H1 (cell line): ENCODE results near the gene INPP5E. TPM values are rescaled to one million over a fixed set of nuclear protein-coding genes. Genes with fewer than 3 reads are reported as not detected.
A peak's percentile ranks its signal among the peaks of the same experiment; 100 is the strongest.

Source experiments
- CTCF ChIA-PET: fragments of 300-600 bp; sonication (Branson Sonifier 250); formaldehyde crosslinking; loops from one replicate; lab custom pipeline; 2021; ENCODE audit not compliant: partially characterized antibody; lab: Charles Lee
- POLR2A ChIA-PET: fragments of 300-600 bp; sonication (Branson Sonifier 250); formaldehyde crosslinking; loops from one replicate; lab custom pipeline; 2021; ENCODE audit warnings: inconsistent platforms; ENCODE audit not compliant: partially characterized antibody; lab: Charles Lee
- DNase-seq, 2 experiments: peaks; one replicate each; pipeline versions ENCODE4 v3.0.0 to v3.0.0-alpha.2; 2010 to 2022; ENCODE audit warnings: low spot score in 2 of 2, low read depth in 1 of 2, mixed read lengths in 1 of 2
- FAIRE-seq: peaks from 2 replicates; lab custom pipeline; 2011; peaks lifted over from hg19 to GRCh38; lab: Jason Lieb, UNC
- H2AFZ ChIP-seq: 2 replicates; pipeline ENCODE4 v1.8.1; 2012; ENCODE audit warnings: low read length, inconsistent platforms
- H2AK5ac ChIP-seq: 2 replicates; pipeline ENCODE4 v1.6.1; 2013; ENCODE audit warnings: low read depth, low read length
- H2BK120ac ChIP-seq: replicated peaks from 2 replicates; pipeline ENCODE3; 2013; ENCODE audit warnings: low read depth, low read length, inconsistent platforms
- H2BK12ac ChIP-seq: 2 replicates; pipeline ENCODE4 v1.6.1; 2013; ENCODE audit warnings: low read depth, low read length
- H2BK15ac ChIP-seq: 2 replicates; pipeline ENCODE4 v1.6.1; 2013; ENCODE audit warnings: low read length
- H2BK20ac ChIP-seq: 2 replicates; pipeline ENCODE4 v1.6.1; 2013; ENCODE audit warnings: low read length
- H2BK5ac ChIP-seq: 2 replicates; pipeline ENCODE4 v1.6.1; 2013; ENCODE audit warnings: low read depth, low read length
- H3K14ac ChIP-seq: 2 replicates; pipeline ENCODE4 v1.6.1; 2013; ENCODE audit warnings: inconsistent platforms; ENCODE audit not compliant: insufficient read length
- H3K18ac ChIP-seq: 2 replicates; pipeline ENCODE4 v1.6.1; 2013; ENCODE audit warnings: low read length; ENCODE audit errors: extremely low read depth
- H3K23ac ChIP-seq: 2 replicates; pipeline ENCODE4 v1.6.1; 2013; ENCODE audit warnings: inconsistent platforms; ENCODE audit not compliant: insufficient read length
- H3K23me2 ChIP-seq: 2 replicates; pipeline ENCODE4 v1.6.1; 2013; ENCODE audit warnings: low read depth, low read length
- H3K27ac ChIP-seq: 2 replicates; pipeline ENCODE4 v1.6.1; 2011; ENCODE audit warnings: low read depth, low read length, inconsistent platforms
- H3K27me3 ChIP-seq, 4 experiments: replicated peaks in 1 of 4; 1 replicate in 1 of 4; 2 replicates in 3 of 4; pipeline versions ENCODE4 v1.6.1 to v1.8.1; 2011 to 2013; ENCODE audit warnings: low read length in 3 of 4, mild to moderate bottlenecking in 3 of 4, inconsistent platforms in 2 of 4, mixed read lengths in 2 of 4, moderate library complexity in 1 of 4; ENCODE audit not compliant: control insufficient read depth in 3 of 4, insufficient read depth in 3 of 4; ENCODE audit errors: extremely low read depth in 1 of 4
- H3K36me3 ChIP-seq, 4 experiments: 2 replicates each; pipeline versions ENCODE4 v1.6.1 to v1.8.1; 2011 to 2013; ENCODE audit warnings: mild to moderate bottlenecking in 4 of 4, low read length in 3 of 4, moderate library complexity in 2 of 4, control low read depth in 1 of 4, inconsistent platforms in 1 of 4; ENCODE audit not compliant: insufficient read depth in 4 of 4, control insufficient read depth in 2 of 4
- H3K4ac ChIP-seq: replicated peaks from 2 replicates; pipeline ENCODE3; 2013; ENCODE audit warnings: low read length, low read depth, mixed read lengths, inconsistent platforms; ENCODE audit not compliant: insufficient read length
- H3K4me1 ChIP-seq, 4 experiments: replicated peaks in 1 of 4; 1 replicate in 1 of 4; 2 replicates in 3 of 4; pipeline versions ENCODE4 v1.6.1 to v1.8.1; 2011 to 2013; ENCODE audit warnings: low read length in 3 of 4, inconsistent platforms in 2 of 4, mixed read lengths in 1 of 4; ENCODE audit not compliant: insufficient read depth in 4 of 4, control insufficient read depth in 3 of 4
- H3K4me2 ChIP-seq, 2 experiments: 2 replicates each; pipeline versions ENCODE4 v1.6.1 to v1.8.1; 2011 to 2013; ENCODE audit warnings: low read depth in 2 of 2, low read length in 2 of 2, control low read depth in 1 of 2, inconsistent platforms in 1 of 2, mild to moderate bottlenecking in 1 of 2; ENCODE audit not compliant: insufficient read depth in 1 of 2
- H3K4me3 ChIP-seq, 4 experiments: fragments of 200-600, 300-600 bp in 1 of 4; sonication (generic), shearing (Covaris generic), sonication (Bioruptor Twin) in 1 of 4; 2 replicates each; pipeline versions ENCODE4 v1.5.1 to v1.8.1; 2011 to 2016; ENCODE audit warnings: low read length in 4 of 4, low read depth in 3 of 4, control low read depth in 2 of 4, inconsistent platforms in 2 of 4, mild to moderate bottlenecking in 2 of 4, mixed read lengths in 1 of 4, moderate library complexity in 1 of 4; ENCODE audit not compliant: insufficient read depth in 2 of 4; ENCODE audit errors: extremely low read depth in 1 of 4
- H3K56ac ChIP-seq: replicated peaks from 2 replicates; pipeline ENCODE3; 2013; ENCODE audit warnings: low read depth, mild to moderate bottlenecking, mixed read lengths, low read length, inconsistent platforms; ENCODE audit not compliant: insufficient read length
- H3K79me1 ChIP-seq: 2 replicates; pipeline ENCODE4 v1.6.1; 2013; ENCODE audit warnings: low read depth, low read length, control low read depth
- H3K79me2 ChIP-seq, 2 experiments: 2 replicates each; pipeline versions ENCODE4 v1.6.1 to v1.8.1; 2012 to 2013; ENCODE audit warnings: low read length in 2 of 2, mild to moderate bottlenecking in 2 of 2, inconsistent platforms in 1 of 2; ENCODE audit not compliant: insufficient read depth in 2 of 2, control insufficient read depth in 1 of 2
- H3K9ac ChIP-seq, 4 experiments: replicated peaks in 1 of 4; 1 replicate in 1 of 4; 2 replicates in 3 of 4; pipeline versions ENCODE4 v1.6.1 to v1.8.1; 2011 to 2013; ENCODE audit warnings: low read depth in 3 of 4, low read length in 3 of 4, control low read depth in 2 of 4, mild to moderate bottlenecking in 2 of 4, moderate library complexity in 2 of 4, inconsistent platforms in 1 of 4; ENCODE audit errors: extremely low read depth in 1 of 4
- H3K9me3 ChIP-seq, 2 experiments: 2 replicates each; pipeline versions ENCODE4 v1.6.1 to v1.8.1; 2012 to 2013; ENCODE audit warnings: mild to moderate bottlenecking in 2 of 2, moderate library complexity in 2 of 2, control low read depth in 1 of 2, inconsistent platforms in 1 of 2, low read depth in 1 of 2, low read length in 1 of 2, mixed read lengths in 1 of 2; ENCODE audit not compliant: insufficient read depth in 2 of 2
- H4K20me1 ChIP-seq, 2 experiments: replicated peaks in 1 of 2; 2 replicates each; pipeline versions ENCODE3 to v1.8.1; 2011 to 2013; ENCODE audit warnings: inconsistent platforms in 2 of 2, low read length in 2 of 2, mild to moderate bottlenecking in 1 of 2; ENCODE audit not compliant: insufficient read depth in 2 of 2, control insufficient read depth in 1 of 2
- H4K5ac ChIP-seq: 2 replicates; pipeline ENCODE4 v1.6.1; 2013; ENCODE audit warnings: low read length, low read depth, mixed read lengths, inconsistent platforms; ENCODE audit not compliant: insufficient read length
- H4K8ac ChIP-seq: 2 replicates; pipeline ENCODE4 v1.8.0; 2013; ENCODE audit warnings: mild to moderate bottlenecking, moderate library complexity, low read length, inconsistent platforms; ENCODE audit not compliant: insufficient read depth; ENCODE audit errors: extremely low read depth
- H4K91ac ChIP-seq: replicated peaks from 2 replicates; pipeline ENCODE3; 2013; ENCODE audit warnings: low read length, mixed read lengths, inconsistent platforms; ENCODE audit not compliant: insufficient read length
- BACH1 ChIP-seq: IDR thresholded peaks from 2 replicates; pipeline ENCODE4 v1.6.1; 2012; ENCODE audit warnings: low read length, improper control_type of control experiment
- E2F6 ChIP-seq: IDR thresholded peaks from 2 replicates; pipeline ENCODE4 v1.6.1; 2012; ENCODE audit warnings: inconsistent platforms
- GABPA ChIP-seq: IDR thresholded peaks from 2 replicates; pipeline ENCODE4 v1.6.1; 2011; ENCODE audit warnings: mild to moderate bottlenecking, low read length, moderate library complexity, borderline replicate concordance; ENCODE audit not compliant: insufficient read depth
- KDM4A ChIP-seq: IDR thresholded peaks from one replicate; pipeline ENCODE4 v1.7.1; 2012; ENCODE audit warnings: low read depth, mild to moderate bottlenecking, moderate library complexity, low read length, inconsistent platforms; ENCODE audit not compliant: severe bottlenecking
- MAX ChIP-seq: IDR thresholded peaks from 2 replicates; pipeline ENCODE4 v1.6.1; 2012; ENCODE audit warnings: inconsistent platforms
- SAP30 ChIP-seq: fragments of 300-600 bp; sonication (generic); IDR thresholded peaks from 2 replicates; pipeline ENCODE4 v1.7.1; 2012; ENCODE audit warnings: low read length, moderate library complexity, mild to moderate bottlenecking, inconsistent platforms; ENCODE audit not compliant: insufficient read depth, insufficient replicate concordance
- WGBS, 2 experiments: shearing (Covaris generic) in 1 of 2; methylation state at CpG; one replicate each; pipeline versions ENCODE4 v1.1.6 to v1.1.7; 2013 to 2015; ENCODE audit warnings: low lambda C conversion rate in 2 of 2, mixed read lengths in 2 of 2, inconsistent platforms in 1 of 2, low coverage in 1 of 2, missing lambda C conversion rate in 1 of 2; ENCODE audit not compliant: insufficient replicate concordance in 2 of 2, insufficient coverage in 1 of 2, insufficient read length in 1 of 2; ENCODE audit errors: extremely low coverage in 1 of 2, missing lambda C conversion rate in 1 of 2; 5-methylcytosine and 5-hydroxymethylcytosine counted together
- polyA plus RNA-seq, 7 experiments: library from polyadenylated mRNA; depleted of rRNA in 3 of 7; stranded (reverse) in 5 of 7; unstranded in 2 of 7; fragments of >200 nt in 5 of 7; fragments of 200-250 nt in 2 of 7; gene quantifications; 1 replicate in 5 of 7; 2 replicates in 1 of 7; 4 replicates in 1 of 7; pipeline versions ENCODE4 v1.2.1 to v1.2.3, GENCODE V29; 2011 to 2013; ENCODE audit warnings: missing spikeins in 2 of 7, mixed read lengths in 2 of 7
- total RNA-seq: library from RNA; stranded (reverse); fragmentation: NEBNext Ultra II Directional; extraction: Animal tissue kit (Norgen Biotek cat#: 25700); gene quantifications from 2 replicates; pipeline ENCODE4 v1.2.1, GENCODE V29; 2021

The INPP5E gene
- total and polyA plus RNA-seq, 2 of the 8 experiments (the other 6 are each of a cell fraction or from before 2014, with no cell fraction given) = 8.7 to 11.3 TPM

DNA sequence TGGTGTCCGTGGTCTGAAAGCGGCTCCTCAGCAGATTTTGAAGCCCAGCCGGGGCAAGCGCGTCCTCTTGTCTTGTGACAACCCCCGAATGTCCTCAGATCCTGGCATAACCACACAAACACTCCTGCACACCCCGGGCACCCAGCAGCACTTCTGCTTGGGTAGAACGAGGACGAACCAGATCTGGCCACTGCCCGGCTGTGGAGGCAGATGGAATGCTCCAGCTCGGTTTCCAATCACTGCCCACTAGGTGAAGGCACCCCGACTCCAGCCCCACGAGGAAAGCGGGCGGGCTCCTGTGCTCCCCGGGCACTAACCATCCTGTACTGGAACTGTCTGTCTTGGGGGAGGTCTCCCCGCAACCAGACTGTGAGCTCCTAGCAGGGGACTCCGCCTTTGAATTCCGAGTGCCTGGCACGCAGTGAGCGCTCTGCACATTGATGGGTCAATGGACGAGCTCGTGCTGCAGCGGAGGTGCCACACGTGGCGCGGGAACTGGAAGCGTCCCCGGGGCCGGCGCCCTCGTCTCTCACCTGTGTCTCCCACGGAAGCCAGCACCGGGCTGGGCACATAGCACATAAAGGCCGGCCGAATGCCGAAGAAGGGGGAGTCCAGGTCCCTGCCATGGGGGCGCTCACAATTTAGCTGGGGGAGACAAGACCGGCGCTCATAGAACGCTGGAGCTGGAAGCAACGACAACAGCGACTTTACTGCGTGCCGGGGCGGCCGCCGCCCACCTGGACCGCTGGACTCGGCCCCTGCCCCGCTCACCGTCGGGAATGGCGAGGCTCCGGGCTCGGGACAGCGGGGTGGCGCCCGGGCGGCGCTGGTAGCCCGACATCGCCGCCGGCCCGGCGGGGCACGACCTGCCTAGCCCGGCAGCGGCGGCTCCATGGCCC lies 29.8 kb downstream of the INPP5E start:
- FAIRE-seq (no peak), DNase-seq (peak in 1 of 2 experiments; percentile 60)
- Histone ChIP-seq H4K8ac (peak overlapping the region; percentile 81), H3K27ac (peak overlapping the region; percentile 71), H3K14ac (no peak overlapping the region), H2BK20ac (no peak overlapping the region), H3K4me1 (peaks cover 0 to 3% (median 3%) of the 10 kb centered on the region in 4 experiments; a peak in 4 of 7 replicates), H3K18ac (0 out of 2 replicates have a peak overlapping the region, but pooled peaks have one; percentile 32), H2BK5ac (peak overlapping the region; percentile 71; the same call in 1 of the 2 replicates), H3K36me3 (peaks cover 21 to 50% (median 41%) of the 10 kb centered on the region in 4 experiments), H3K23ac (no peak overlapping the region), H2BK120ac (no peak overlapping the region), H3K9ac (peak overlapping the region; percentile 68 to 85 (median 80)), H2AK5ac (no peak overlapping the region), H3K56ac (peak overlapping the region; percentile 80), H3K79me1 (peaks cover 20% of the 10 kb centered on the region), H2BK15ac (no peak overlapping the region), H3K4me3 (peak overlapping the region; percentile 75 to 93 (median 90)), H2AFZ (no peak overlapping the region), H3K79me2 (peaks cover 11 to 53% of the 10 kb centered on the region in 2 experiments), H3K4ac (peak overlapping the region; percentile 33), H3K9me3 (no peaks in the 10 kb centered on the region), H2BK12ac (no peak overlapping the region), H3K27me3 (no peaks in the 10 kb centered on the region), H4K91ac (peak overlapping the region; percentile 65), H3K4me2 (peak overlapping the region; percentile 68 to 94), H4K20me1 (peaks cover 13 to 17% of the 10 kb centered on the region in 2 experiments), H4K5ac (no peak overlapping the region)
- ChIA-PET CTCF (interaction anchor here (0.7 to 2.0 kb wide), 10 partner anchors 9 to 220 kb away, joined by 3 to 10 read pairs (median 3); partner anchors contain the start of gene DNLZ), POLR2A (interaction anchor here (0.7 to 8.0 kb wide), 28 partner anchors 8 to 219 kb away, joined by 3 to 123 read pairs (median 4); partner anchors contain the start of genes CARD9, DNLZ and SNAPC4)
- WGBS, 2 experiments = 22% methylated on average over 52 of the region's 71 CpGs; no CpG with 5 or more reads in 1 of the 2 experiments
- TF ChIP-seq MAX = peak; percentile 91
- no peak for TF ChIP-seq BACH1
- 0 out of 2 replicates have a peak, but pooled peaks have one; percentile 11 for TF ChIP-seq GABPA
- TF ChIP-seq KDM4A = peak; percentile 60
- TF ChIP-seq SAP30 = no peak
- peak; percentile 86 for TF ChIP-seq E2F6
- TF ChIP-seq, all 59 proteins: peak for 4
- H3K23me2 ChIP-seq = peaks cover 9% of the 10 kb centered on the region
